Measurements from ENCODE around the gene GABRQ. TPM values are rescaled to one million over a fixed set of nuclear protein-coding genes. Genes with fewer than 3 reads are reported as not detected.
"Not testable (repeated sequence)": the region's sequence is repeated elsewhere in the genome, so short reads cannot be mapped to it uniquely, and the experiment has no call there.

The GABRQ gene
- total and polyA plus RNA-seq, 4 donors: 0.01 to 0.05 TPM; not detected in 2

- not testable (repeated sequence) for H3K9me3 ChIP-seq (ENCODE audit: control insufficient read depth in 4 of 4, low read length in 3 of 4); H3K4me1 ChIP-seq (ENCODE audit: control insufficient read depth in 4 of 4, insufficient read depth in 4 of 4, low read length in 3 of 4); H3K27me3 ChIP-seq (ENCODE audit: control insufficient read depth in 4 of 4, insufficient read depth in 4 of 4, low read length in 3 of 4); H3K4me3 ChIP-seq (ENCODE audit: low read depth in 1 of 3, low read length in 3 of 3); H3K9ac ChIP-seq (ENCODE audit: low read depth in 1 of 2, low read length in 2 of 2); H3K27ac ChIP-seq (ENCODE audit: low read depth in 1 of 2, low read length in 2 of 2); DNase-seq (ENCODE audit: low spot score); H3K36me3 ChIP-seq (ENCODE audit: control insufficient read depth in 4 of 4, insufficient read depth in 3 of 4, low read depth in 1 of 4, low read length in 3 of 4)
- WGBS: 82% methylated on average over 7 of the region's 34 CpGs
Observed at GRCh38 chrX:152697952-152698931, 60.5 kb downstream of the GABRQ start, which contains the start of gene MAGEA3. TSS of gene MAGEA3 (plus strand) at chrX:152698794. CDS start at chrX:152700833, 2,039 bp downstream.

GRCh38 chrX:152700390-152700789, 62.7 kb downstream of the GABRQ start:
- not testable (repeated sequence) for H3K27ac ChIP-seq (ENCODE audit: low read depth in 1 of 2, low read length in 2 of 2); H3K9ac ChIP-seq (ENCODE audit: low read depth in 1 of 2, low read length in 2 of 2); H3K36me3 ChIP-seq (ENCODE audit: control insufficient read depth in 4 of 4, insufficient read depth in 3 of 4, low read depth in 1 of 4, low read length in 3 of 4); H3K4me3 ChIP-seq (ENCODE audit: low read depth in 1 of 3, low read length in 3 of 3); H3K27me3 ChIP-seq (ENCODE audit: control insufficient read depth in 4 of 4, insufficient read depth in 4 of 4, low read length in 3 of 4); H3K4me1 ChIP-seq (ENCODE audit: control insufficient read depth in 4 of 4, insufficient read depth in 4 of 4, low read length in 3 of 4); H3K9me3 ChIP-seq (ENCODE audit: control insufficient read depth in 4 of 4, low read length in 3 of 4); DNase-seq (ENCODE audit: low spot score)
- 96% methylated on average over 4 of the region's 5 CpGs for WGBS

GRCh38 chrX:152706500-152706899, 68.8 kb downstream of the GABRQ start:
- H3K36me3 ChIP-seq (ENCODE audit: control insufficient read depth in 4 of 4, insufficient read depth in 3 of 4, low read depth in 1 of 4, low read length in 3 of 4); H3K9me3 ChIP-seq (ENCODE audit: control insufficient read depth in 4 of 4, low read length in 3 of 4); DNase-seq (ENCODE audit: low spot score); H3K4me3 ChIP-seq (ENCODE audit: low read depth in 1 of 3, low read length in 3 of 3); H3K9ac ChIP-seq (ENCODE audit: low read depth in 1 of 2, low read length in 2 of 2); H3K27ac ChIP-seq (ENCODE audit: low read depth in 1 of 2, low read length in 2 of 2); H3K27me3 ChIP-seq (ENCODE audit: control insufficient read depth in 4 of 4, insufficient read depth in 4 of 4, low read length in 3 of 4); H3K4me1 ChIP-seq (ENCODE audit: control insufficient read depth in 4 of 4, insufficient read depth in 4 of 4, low read length in 3 of 4): not testable (repeated sequence)
- WGBS: 85% methylated on average over 2 of the region's 7 CpGs

Other genes starting within 250 kb of the GABRQ start
- gene GABRA3, start 186.6 kb upstream of the GABRQ start, total RNA-seq: under 1 TPM in 1 of 2 donors, not detected in 1; 0.33 TPM
- not detected for gene GABRA3, start 186.6 kb upstream of the GABRQ start, polyA plus RNA-seq
- gene MAGEA3, start 60.9 kb downstream of the GABRQ start, total RNA-seq: not detected
- not detected for gene MAGEA3, start 60.9 kb downstream of the GABRQ start, polyA plus RNA-seq
- gene CSAG2, start 71.4 kb downstream of the GABRQ start, total RNA-seq: under 1 TPM in 1 of 2 donors, not detected in 1; 0.14 TPM
- not detected for gene CSAG2, start 71.4 kb downstream of the GABRQ start, polyA plus RNA-seq
- not detected for gene MAGEA2B, start 76.7 kb downstream of the GABRQ start, total RNA-seq
- not detected for gene MAGEA2B, start 76.7 kb downstream of the GABRQ start, polyA plus RNA-seq
- not detected for gene CSAG1, start 95.8 kb downstream of the GABRQ start, total RNA-seq
- not detected for gene CSAG1, start 95.8 kb downstream of the GABRQ start, polyA plus RNA-seq
- gene MAGEA12, start 95.9 kb downstream of the GABRQ start, total RNA-seq: not detected
- gene MAGEA12, start 95.9 kb downstream of the GABRQ start, polyA plus RNA-seq: not detected
- not detected for gene MAGEA2, start 115.9 kb downstream of the GABRQ start, total RNA-seq
- gene MAGEA2, start 115.9 kb downstream of the GABRQ start, polyA plus RNA-seq: not detected
- under 1 TPM in 1 of 2 donors, not detected in 1; 0.14 TPM for gene CSAG3, start 121.3 kb downstream of the GABRQ start, total RNA-seq
- gene CSAG3, start 121.3 kb downstream of the GABRQ start, polyA plus RNA-seq: not detected
- gene MAGEA6, start 131.8 kb downstream of the GABRQ start, total RNA-seq: not detected
- not detected for gene MAGEA6, start 131.8 kb downstream of the GABRQ start, polyA plus RNA-seq
- gene CETN2, start 192.9 kb downstream of the GABRQ start, total RNA-seq: 10 to 100 TPM; 10.1 to 24.3 TPM
- 10 to 100 TPM; 10.9 to 16.4 TPM for gene CETN2, start 192.9 kb downstream of the GABRQ start, polyA plus RNA-seq
- gene NSDHL, start 193.2 kb downstream of the GABRQ start, total RNA-seq: 10 to 100 TPM; 42.6 to 63.6 TPM
- gene NSDHL, start 193.2 kb downstream of the GABRQ start, polyA plus RNA-seq: 10 to 100 TPM; 23.8 to 34.6 TPM

All from liver (tissue), 9 donors.